HG03060 (cell line): Measurements from ENCODE around the gene CPT1C.
"Not testable (repeated sequence)": the region's sequence is repeated elsewhere in the genome, so short reads cannot be mapped to it uniquely, and the experiment has no call there.

Experiments used
- ATAC-seq: cut with Tn5 transposase; IDR thresholded peaks from one replicate; pipeline ENCODE4 v1.9.1; 2021; ENCODE audit warnings: low read depth, moderate number of reproducible peaks; ENCODE audit not compliant: unreplicated experiment

Gene CPT1C

DNA sequence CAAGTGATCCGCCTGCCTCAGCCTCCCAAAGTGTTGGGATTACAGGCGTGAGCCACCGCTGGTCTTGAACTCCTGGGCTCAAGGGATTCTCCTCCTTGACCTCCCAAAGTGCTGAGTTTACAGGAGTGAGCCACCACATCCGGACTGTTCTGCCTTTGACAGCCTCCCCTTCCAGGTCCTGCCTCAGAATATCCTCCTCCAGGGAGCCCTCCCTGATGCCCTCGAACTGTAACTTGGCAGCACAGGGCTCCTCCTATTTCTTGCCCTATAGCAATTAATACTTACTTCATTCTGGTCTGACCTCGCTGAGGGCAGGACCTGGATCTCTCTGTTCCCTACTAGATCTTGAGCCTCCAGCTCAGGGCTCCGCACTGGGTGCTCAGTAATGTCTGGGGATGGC is 5.9 kb downstream of the CPT1C start:
- no peak for ATAC-seq

DNA sequence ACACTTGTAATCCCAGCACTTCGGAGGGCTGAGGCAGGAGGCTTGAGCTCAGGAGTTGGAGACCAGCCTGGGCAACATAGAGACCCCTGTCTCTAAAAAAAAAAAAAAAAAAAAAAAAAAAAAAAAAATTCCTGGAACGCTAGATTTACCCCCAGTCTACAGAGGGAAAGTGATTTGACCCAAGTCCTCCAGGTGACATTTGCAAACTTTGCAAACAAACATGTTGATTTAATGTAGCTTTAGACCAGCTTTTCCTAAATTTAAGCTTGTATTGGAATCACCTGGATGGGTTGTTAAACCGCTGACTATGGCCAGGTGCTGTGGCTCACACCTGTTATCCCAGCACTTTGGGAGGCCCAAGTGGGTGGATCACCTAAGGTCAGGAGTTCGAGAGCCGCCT is 8.4 kb downstream of the CPT1C start:
- ATAC-seq: no peak

DNA sequence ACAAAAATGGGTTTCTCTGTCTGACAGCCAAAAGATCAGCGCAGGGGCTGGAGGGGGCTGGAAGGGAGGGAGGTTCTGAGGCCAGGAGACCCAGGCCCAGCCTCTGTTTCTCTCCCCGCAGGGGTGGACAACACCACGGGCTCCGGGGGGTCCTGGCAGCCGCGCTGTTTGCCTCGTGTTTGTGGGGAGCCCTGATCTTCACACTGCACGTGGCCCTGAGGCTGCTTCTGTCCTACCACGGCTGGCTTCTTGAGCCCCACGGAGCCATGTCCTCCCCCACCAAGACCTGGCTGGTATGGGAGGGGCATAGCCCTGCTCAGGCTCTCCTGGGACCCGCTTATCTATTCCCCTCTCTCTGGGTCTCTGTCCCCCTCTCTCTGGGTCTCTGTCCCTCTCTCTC is 9.6 kb downstream of the CPT1C start:
- ATAC-seq: no peak

DNA sequence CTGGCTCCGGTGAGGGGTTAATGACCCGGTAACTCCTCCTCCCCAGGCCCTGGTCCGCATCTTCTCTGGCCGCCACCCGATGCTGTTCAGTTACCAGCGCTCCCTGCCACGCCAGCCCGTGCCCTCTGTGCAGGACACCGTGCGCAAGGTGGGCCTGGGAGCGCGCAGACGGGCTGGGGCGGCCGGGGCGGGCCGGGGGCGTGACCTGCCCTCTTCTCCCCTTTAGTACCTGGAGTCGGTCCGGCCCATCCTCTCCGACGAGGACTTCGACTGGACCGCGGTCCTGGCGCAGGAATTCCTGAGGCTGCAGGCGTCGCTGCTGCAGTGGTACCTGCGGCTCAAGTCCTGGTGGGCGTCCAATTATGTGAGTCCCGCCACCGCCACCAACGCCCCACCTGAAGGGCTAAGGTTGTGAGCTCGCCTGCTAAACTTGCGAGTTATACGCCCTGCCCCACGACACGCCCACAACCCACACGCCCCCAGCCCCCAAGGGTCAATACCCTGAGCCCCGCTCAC is 10.4 kb downstream of the CPT1C start:
- no peak for ATAC-seq

DNA sequence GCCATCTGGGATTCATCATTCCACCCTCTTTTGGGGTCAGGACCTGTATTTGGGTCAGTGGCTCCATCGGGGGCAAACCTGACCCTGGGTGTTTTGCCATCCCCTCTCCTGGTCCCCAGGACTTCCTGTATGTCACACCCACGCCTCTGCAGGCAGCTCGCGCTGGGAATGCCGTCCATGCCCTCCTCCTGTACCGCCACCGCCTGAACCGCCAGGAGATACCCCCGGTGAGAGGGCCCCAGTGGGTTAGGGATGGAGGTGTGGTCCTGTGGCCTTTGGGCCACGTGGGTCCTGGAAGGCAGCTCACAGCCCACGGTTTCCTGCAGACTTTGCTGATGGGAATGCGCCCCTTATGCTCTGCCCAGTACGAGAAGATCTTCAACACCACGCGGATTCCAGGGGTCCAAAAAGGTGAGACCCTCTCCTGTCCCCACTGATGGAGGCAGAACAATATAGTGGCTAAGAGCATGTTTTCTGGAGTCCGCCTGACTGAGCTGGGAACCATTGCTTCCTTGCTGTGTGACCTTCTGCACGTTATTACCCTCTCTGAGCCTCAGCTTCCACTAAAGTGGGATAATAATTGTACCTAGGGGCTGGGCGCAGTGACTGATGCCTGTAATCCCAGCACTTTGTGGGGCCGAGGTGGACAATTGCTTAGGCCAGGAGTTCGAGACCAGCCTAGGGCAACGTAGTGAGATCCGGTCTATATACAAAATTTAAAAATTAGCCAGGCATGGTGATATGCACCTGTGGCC is 14.1 kb downstream of the CPT1C start:
- no peak for ATAC-seq

DNA sequence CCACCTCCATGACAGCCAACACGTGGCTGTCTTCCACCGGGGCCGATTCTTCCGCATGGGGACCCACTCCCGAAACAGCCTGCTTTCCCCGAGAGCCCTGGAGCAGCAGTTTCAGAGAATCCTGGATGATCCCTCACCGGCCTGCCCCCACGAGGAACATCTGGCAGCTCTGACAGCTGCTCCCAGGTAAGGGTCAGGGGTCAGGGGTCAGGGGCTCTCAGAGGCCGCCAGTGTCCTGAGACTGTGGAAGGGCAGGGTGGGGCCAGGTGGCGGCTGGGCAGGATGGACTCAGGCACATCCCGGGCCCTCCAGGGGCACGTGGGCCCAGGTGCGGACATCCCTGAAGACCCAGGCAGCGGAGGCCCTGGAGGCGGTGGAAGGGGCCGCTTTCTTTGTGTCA is 15.0 kb downstream of the CPT1C start:
- no peak for ATAC-seq

DNA sequence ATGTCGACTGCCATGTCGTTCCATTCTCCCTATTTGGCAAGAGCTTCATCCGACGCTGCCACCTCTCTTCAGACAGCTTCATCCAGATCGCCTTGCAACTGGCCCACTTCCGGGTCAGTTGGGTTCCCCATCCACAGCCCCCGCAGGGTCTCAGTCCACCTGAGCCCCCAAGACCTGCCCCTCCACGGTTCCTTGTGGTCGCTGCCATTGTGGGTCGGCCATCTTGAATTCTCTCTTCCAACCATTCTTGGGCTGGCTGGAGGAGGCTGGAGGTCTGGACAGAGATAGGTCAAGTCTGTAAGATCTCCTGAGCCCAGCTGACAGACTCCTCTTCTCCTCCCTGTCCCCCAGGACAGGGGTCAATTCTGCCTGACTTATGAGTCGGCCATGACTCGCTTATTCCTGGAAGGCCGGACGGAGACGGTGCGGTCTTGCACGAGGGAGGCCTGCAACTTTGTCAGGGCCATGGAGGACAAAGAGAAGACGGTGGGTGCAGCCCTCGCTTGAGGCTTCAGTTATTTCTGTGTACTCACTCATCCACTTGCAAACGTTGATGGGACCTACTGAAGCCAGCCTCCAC is 19.5 kb downstream of the CPT1C start:
- no peak for ATAC-seq

DNA sequence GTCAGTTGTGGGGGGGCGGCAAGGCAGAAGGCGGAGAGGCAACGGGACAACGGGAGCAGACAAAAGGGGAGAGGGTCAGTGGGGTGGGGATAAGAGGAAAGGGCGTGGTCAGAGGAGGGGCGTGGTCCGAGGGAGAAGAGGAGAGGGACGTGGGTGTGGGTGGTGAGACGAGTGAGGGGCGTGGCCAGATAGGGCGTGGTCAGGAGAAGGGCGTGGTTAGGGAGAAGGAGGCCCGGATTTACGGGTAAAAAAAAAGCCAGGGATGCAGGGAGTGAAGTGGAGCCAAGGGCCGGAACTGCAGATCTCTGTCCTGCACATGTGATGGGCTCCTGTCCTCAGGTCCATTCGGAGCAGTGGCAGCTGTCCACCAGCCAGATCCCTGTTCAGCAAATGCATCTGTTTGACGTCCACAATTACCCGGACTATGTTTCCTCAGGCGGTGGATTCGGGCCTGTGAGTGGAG is 21.5 kb downstream of the CPT1C start:
- ATAC-seq: no peak

DNA sequence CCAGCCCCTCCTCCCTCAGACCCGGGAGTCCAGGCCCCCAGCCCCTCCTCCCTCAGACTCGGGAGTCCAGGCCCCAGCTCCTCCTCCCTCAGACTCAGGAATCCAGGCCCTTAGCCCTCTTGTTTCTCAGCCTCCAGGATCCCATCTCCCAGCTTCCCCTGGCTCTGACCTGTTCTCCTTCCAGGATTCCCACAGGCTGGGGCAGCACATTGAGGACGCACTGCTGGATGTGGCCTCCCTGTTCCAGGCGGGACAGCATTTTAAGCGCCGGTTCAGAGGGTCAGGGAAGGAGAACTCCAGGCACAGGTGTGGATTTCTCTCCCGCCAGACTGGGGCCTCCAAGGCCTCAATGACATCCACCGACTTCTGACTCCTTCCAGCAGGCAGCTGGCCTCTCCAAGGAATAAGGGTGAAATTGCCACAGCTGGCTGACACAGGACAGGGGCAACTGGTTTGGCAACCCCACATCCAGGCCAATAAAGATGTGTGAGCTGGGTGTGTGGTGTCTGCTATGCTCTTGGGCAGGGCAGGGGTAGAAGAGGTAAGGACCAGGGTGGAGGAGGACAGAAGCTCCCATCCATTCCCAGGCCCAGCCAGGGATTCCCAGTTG is 22.4 kb downstream of the CPT1C start:
- ATAC-seq: no peak

DNA sequence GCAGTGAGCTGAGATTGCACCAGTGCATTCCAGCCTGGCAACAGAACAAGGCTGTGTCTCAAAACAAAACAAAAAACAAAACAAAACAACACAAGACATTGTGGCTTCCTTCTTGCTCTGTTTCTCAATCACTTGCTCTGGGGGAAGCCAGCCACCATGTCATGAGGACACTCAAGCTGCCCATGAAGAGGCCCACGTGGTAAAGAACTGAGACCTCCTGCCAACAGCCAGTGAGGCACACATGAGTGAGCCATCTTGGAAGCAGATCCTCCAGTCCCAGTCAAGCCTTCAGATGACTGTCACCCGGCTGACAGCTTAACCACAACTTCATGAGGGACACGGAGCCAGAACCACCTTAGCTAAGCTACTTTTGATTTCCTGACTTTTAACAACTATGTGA is 25.2 kb downstream of the CPT1C start:
- no peak for ATAC-seq

DNA sequence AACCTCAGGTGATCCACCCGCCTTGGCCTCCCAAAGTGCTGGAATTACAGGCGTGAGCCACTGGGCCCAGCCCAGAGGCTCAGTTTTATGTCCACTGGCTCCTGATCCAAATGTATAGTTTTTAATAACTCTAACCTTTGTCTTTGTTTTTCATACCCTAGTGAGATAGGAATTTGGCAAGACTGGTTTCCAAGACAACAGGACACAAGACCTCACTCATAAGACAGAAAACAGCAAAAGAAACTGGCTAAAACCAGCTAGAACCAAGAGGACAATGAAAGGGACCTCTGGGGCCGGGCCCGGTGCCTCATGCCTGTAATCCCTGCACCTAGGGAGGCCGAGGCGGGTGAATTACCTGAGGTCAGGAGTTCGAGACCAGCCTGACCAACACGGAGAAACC is 27.6 kb downstream of the CPT1C start:
- ATAC-seq: no peak

DNA sequence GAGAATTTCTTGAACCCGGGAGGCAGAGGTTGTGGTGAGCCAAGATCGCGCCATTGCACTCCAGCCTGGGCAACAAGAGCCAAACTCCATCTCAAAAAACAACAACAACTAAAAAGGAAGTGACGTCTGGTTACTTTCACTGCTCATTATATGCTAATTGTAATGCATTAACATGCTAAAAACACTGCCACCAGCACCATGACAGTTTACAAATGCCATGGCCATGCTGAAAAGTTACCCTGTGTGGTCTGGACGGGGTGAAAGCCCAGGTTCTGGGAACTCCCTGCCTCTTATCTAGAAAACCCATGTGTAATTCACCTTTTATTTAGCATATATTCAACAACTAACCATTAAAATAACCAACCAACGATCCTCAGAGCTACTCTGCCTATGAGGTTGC is 28.1 kb downstream of the CPT1C start:
- ATAC-seq: no peak

DNA sequence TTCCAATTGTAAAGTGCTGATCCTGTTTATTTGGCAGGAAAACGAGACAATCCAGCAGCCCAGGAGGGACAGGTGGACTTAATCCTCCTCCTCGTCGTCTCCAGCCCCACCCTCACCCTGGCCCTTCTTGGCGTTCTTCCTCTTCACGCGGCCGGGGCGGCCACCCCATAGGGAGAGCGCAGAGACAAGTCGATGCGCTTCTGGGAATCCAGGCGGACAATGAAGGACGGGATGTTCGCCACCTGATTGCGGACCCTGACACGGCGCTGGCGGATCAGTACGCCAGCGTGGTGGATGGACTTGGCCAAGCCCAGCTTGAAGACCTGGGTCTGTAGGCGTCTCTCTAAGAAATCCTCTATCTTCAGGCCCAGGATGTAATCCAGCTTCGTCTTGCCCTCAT is 28.5 kb downstream of the CPT1C start:
- not testable (repeated sequence) for ATAC-seq

DNA sequence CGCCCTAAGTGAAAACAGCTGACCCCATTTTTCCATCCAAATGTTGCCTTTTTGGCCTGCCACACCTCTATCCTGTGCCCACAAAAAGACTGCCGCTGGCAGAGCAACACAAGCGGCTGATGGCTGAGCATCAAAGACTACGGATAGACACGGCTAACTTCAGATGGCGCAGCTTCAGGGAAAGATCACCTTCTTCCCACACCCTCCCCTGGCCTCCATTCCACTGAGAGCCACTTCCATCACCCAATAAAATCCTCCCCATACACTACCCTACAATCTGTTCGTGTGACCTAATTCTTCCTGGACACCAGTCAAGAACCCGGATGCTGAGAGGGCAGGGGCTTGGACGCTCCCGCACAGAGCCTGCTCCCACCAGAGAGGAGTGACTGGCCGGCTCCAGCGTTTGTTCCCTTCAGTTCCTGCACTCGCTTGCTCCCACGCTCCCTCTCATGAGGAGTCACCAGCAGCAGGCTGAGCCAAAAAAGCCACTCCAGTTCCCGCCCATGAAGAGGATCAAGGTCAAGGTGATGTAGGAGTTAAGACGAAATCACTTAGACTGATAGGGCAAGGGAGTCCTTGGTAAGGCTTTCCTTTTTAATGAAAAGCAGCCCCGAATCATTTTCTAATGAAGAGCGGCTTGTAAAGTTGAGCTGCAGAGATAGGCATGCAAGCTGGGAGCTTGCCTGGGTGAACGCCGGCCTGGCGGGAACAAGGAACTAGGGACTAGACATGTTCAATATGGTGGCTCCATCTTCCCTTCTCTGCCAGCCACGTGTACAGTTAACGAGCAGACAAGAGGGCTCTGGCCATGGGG is 36.5 kb downstream of the CPT1C start:
- ATAC-seq: no peak

DNA sequence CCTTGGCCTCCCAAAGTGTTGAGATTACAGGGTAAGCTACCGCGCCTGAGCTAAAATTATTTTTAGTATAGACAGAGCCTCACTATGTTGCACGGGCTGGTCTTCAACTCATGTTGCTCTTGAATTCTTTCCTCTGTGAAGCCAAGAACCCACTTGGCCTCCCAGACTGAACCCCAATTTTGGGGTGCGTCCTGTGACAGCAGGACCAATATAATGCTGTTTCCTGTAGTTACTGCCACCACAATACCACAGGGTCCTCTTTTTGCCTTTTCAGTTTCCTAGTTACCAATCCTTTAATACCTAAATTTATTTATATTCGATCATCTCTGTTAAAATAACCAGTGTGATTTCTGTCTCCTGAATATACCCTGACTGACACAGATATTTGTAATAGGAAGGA is 39.2 kb downstream of the CPT1C start:
- ATAC-seq: no peak

DNA sequence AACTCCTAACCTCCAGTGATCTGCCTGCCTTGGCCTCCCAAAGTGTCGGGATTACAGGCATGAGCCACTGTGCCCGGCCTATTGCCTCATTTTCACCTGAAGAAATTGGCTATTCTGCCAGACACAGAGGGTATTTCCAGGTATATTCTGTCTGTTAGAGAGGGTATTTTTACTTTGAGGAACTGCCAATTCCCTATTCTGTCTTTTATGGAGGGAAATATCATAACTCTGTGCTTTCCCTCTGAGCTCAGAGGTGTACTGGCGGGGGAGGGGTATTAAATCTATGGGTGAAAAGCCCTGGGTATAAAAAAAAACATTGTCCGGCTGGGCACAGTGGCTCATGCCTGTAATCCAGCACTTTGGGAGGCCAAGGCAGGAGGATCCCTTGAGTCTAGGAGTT is 47.4 kb downstream of the CPT1C start:
- no peak for ATAC-seq

DNA sequence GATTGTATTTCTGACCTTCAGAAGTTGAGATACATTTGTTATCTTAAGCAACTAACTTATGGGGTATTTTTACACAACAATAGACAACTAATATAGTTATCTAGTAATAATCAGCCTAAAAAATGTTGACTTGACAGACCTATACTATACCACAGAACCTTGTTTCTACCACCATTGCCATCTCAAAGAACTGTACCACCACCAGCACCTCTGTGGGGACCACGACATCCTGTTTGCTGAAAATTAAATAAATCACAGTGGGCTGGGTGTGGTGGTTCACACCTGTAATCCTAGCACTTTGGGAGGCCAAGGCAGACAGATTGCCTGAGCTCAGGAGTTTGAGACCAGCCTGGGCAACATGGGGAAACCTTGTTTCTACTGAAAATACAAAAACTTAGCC is 48.2 kb downstream of the CPT1C start:
- ATAC-seq: no peak

DNA sequence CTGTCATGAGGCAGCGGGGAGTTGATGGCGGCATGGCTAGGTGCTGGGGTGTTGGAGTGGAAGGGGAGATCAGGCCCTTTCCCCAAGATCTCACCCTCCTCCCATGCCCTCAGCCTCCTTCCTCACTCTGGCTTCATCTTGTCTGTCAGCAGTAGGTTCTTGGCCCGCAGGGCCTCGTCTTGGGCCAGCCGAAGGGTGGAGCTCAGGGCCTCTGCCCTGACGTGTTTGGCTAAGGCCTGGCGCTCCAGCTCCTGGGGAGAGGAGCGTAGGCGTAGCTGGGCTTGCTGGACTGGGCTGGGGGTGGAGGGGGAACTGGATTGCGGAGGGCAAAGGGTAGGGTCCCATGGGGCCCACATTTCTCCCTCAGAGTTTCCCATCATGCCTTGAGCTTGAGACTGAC is 49.0 kb downstream of the CPT1C start:
- ATAC-seq: no peak

DNA sequence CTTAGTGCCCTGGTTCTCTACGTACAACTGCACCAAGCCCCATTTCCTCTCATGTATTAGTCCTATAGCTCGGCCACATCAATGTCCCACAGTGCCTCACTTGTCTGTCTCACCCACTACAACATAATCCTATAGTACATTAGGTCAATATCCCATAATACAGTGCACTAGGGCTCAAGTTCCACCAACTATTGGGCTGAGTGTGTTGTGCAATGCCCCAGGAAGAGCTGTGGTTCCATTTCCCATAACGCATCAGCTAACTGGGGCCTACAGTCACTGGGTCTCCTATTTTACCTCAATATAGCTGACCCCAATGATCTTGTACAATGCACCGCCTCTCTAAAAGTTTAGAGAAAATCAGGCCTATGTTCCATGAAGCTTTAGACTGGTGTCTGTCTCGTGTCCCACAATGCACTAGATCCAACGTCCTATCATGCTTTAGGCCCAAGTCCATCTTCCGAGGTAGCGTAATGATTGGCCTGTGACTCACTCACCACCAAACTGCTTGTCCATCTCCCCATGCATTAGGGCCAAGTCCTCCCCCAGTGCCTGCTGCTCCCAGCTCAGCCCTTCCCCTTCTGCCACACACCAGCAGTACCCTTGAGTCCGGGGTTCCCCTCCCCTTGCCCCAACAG is 50.4 kb downstream of the CPT1C start:
- no peak for ATAC-seq

DNA sequence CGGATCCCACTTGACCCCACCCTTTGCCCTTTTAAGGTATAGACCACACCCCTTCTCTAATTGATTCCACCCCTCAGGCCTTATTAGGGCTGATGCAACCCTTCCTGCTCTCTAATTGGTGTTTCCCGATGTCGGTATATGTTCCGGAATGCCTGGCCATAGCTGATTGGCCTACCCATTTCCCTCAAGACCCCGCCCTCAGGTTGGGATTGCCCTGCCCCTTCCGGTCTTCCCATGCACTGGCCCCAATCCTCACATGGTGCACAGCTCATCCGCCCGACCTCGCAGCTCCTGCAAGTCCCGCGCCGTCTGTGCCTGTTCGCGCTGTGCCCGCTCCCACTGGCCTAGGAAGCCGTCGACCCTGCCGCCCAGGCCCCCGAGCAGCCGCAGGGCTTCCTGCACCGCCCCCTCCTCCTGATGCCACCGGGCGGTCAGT is 54.0 kb downstream of the CPT1C start:
- ATAC-seq: no peak
